Non-pigmented ciliary epithelial cell (primary cell): Measurements from ENCODE around the gene SIM2.

Source experiments
- DNase-seq: peaks from one replicate; pipeline ENCODE4 v3.0.0-alpha.2; 2010; ENCODE audit warnings: low read depth

SIM2 gene

GRCh38 chr21:36765229-36765628 lies 66.3 kb downstream of the SIM2 start:
- DNase-seq = no peak

DNA sequence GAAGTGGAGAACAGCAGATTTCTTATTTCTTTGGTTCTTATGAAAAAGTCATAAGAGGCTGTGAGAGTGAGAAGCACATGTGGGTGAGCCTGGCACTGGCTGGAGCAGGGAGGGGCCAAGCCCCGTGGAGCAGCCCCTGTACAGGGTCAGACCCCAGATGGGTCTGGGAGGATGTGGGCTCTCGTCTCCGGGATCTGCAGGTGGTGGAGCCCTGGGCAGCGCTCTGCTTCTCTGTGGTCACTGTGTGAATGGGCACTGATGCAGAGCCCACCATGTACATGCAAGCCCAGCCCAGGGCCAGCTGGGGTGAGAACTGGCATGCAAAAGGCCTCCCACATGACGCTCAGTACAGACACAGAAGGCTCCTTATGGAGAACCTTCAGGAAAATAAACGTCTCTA lies 67.6 kb downstream of the SIM2 start:
- DNase-seq = no peak

- DNase-seq = no peak
Measured at GRCh38 chr21:36767096-36767495, 68.2 kb downstream of the SIM2 start.

DNA sequence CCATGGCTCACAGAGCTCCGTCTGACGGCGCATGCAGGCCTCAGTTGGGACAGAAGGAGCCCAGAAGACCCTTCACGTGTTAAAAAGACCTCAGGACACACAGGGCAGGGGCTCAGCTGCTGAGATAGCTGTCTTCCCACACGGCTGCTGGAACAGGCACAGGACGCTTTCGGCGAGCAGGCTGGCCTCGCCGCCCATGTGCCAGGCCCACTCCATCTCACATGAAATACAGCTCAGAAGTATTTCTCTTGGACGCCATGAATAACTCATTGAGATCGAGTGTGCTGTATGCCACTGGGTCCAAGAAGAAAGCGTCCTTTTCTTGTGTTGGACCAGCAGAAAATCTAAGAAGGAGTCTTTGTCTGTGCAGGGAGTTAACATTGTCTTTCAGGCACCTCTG lies 69.6 kb downstream of the SIM2 start:
- DNase-seq = no peak

- no peak for DNase-seq
Measured at GRCh38 chr21:36769051-36769839, 70.3 kb downstream of the SIM2 start.

GRCh38 chr21:36773117-36773516 lies 74.2 kb downstream of the SIM2 start:
- no peak for DNase-seq

GRCh38 chr21:36773995-36774394 lies 75.1 kb downstream of the SIM2 start:
- no peak for DNase-seq

DNA sequence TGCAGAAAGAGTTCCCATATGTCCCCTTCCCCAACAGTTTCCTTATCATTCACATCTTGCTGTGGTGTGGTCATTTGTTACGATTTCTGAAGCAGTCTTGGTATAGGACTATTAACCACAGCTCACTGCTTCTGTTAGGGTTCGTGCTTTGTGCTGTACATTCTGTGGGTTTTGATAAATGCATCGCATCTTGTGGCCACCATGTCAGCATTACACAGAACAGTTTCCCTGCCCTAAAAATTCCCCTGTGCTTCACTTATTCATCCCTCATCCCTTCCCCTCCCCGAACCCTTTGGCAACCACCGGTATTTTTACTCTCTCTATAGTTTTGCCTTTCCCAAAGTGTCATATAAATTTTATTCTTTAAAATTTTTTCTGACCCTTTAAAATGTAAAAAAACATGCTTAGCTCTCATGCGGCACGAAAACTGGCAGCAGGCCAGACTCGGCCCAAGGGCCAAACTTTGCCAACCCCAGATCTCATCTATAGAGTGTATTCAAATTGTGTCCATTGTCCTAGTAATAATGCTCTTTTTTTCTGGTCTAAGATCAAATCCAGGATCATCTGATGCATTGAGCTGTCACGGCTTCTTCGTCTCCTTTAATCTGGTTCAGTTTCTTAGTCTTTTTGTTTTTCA lies 78.2 kb downstream of the SIM2 start:
- DNase-seq = no peak

GRCh38 chr21:36780861-36781260 lies 81.9 kb downstream of the SIM2 start:
- no peak for DNase-seq

DNA sequence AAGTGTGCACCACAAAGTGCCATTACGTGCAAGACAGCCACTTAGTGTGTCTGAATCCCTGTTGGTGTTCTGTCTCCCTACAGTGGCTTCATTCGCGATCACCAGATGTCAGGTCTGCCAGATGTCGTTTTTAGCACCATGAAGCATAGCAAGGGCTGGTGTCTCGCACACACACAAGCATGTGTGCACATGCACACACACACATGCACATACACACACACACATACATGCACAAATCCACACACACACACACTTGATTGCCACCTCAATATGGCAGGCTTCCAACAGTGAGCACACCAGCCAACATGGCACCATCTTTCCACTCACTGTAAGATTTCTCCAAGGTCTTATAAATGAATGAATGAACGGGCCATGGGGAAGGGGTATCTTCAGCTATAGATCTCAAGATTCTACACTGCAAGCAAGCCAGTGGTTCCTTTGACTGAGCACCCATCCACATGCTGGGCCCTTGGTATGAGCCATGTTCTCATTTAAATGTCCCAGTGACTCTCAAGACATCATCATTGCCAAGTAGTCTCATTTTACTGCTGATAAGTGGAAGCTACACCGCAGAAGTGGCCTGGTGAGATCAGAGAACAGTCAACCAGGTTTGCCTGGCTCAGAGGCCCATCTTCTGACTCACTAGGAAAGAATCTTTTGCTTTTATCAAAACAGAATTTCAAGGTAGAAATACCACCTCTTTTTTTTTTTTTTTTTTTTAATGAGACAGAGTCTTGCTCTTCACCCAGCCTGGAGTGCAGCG lies 84.9 kb downstream of the SIM2 start:
- peak; percentile 84 for DNase-seq

- no peak for DNase-seq
Measured at GRCh38 chr21:36784947-36785346, 86.0 kb downstream of the SIM2 start.

DNA sequence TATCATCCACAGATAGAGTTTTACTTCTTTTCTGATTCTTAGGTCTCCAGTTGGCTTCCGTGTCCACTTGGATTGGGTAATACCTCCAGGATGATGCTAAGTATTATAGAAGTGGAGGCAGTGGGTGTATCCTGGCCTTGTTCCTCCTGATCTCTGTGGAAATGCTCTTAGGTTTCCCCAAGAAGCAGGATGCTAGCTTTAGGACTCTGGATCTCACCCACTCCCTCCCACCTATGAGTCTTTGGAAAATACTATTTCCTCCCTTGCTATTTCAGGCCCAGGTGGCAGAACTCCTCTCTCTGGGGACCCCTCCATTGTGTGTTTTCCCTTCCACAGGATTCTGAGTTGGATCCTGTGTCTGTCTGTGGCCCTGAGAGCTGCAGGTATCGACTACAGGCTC lies 86.7 kb downstream of the SIM2 start:
- no peak for DNase-seq

DNA sequence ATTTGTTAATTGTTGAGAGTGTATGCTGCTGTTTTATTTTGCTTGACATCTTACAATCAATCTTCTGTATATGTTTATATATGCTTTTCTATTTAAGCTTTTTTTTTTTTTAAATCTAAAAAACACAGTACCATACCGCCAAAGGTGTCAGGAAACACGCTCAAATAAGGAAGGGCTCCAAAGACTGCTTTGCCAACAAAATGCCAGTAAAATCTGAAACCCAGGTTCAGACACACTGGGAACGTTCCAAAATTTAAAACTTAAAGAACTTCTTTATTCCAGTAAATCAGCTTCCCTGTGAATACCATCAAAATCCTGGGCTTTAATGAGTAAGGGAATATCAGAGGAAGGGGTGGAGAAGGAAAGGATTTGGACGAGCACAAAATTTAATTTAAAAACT lies 87.3 kb downstream of the SIM2 start:
- no peak for DNase-seq

DNA sequence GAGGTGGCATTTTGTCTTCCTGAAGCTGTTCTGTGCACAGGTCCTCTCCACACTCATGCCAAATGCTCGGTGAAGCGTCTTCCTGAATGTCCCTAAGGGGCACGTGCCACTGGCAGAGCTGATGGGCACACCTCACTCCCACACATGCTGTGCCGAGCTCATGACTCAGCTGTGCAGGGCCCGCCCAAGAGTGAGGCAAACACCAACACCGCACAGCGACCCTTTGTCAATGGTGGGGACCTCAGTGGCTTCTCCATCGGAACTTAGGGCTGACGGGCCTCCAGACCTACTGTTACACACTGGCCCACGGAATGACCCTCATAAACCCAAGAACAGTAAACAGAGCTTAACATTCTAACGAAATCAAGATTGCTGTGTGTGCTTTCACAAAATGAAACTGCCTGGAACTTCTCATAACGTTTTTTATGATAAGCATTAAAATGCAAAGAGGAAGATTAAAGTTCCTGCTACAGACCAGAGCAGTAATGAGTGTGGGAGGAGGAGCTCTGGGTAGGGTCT lies 89.3 kb downstream of the SIM2 start:
- no peak for DNase-seq

GRCh38 chr21:36790616-36791015 lies 91.7 kb downstream of the SIM2 start:
- DNase-seq = no peak

GRCh38 chr21:36791180-36791579 lies 92.3 kb downstream of the SIM2 start:
- no peak for DNase-seq

- DNase-seq = no peak
Measured at GRCh38 chr21:36791695-36792470, 93.0 kb downstream of the SIM2 start.

DNA sequence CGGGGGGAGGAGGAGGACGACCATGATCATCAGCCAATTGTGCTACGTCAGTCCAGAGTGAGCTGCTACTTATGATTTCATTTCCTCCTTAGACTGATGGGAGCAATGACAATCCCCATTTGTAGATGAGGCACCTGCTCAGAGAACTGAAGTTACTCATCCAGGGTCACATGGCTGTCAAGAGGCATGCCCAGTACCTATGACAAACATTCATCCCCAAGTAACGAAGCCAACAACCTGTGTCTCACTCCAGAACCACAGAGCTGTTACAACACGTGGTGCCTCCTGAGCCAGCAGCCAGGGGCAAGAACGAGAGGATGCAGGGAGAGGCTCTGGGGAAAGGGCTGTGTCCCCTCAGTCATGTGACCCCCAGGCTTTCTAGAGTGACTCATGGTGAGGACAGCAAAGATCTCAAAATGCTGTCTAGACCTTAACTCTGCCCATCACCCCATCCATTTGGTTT lies 93.6 kb downstream of the SIM2 start:
- no peak for DNase-seq

DNA sequence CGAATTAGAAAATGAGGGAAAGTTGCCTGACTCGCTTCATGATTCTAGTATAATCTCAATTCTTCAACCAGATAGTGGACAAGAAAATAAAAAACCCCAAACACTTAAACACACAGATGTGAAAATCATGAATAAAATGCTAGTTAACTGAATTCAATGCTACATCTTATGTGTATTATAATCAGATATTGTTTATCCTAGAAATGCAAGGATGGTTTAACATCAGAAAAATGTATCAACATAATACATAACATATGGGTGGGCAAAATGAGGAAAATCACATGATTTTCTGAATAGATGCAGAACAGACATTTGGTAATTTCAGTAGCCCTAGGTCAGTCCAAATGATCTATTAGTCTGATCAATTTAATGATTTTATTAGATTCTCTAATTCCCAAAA lies 97.2 kb downstream of the SIM2 start:
- DNase-seq = no peak

- no peak for DNase-seq
Measured at GRCh38 chr21:36798491-36798890, 99.6 kb downstream of the SIM2 start.
